Small intestine (tissue), 7 donors: ENCODE results near the gene CDC42. TPM values are rescaled to one million over a fixed set of nuclear protein-coding genes. Genes with fewer than 3 reads are reported as not detected.

Experiments
- DNase-seq, 2 donors: peaks; one replicate each; pipeline versions ENCODE4 v3.0.0 to v3.0.0-alpha.2; 2013
- FAIRE-seq: peaks from 2 replicates; lab custom pipeline; 2012; peaks lifted over from hg19 to GRCh38; lab: Jason Lieb, UNC
- H3K27ac ChIP-seq, 3 donors: one replicate each; pipeline ENCODE4 v1.5.1; 2013; ENCODE audit warnings: low read length in 2 of 3, mild to moderate bottlenecking in 2 of 3, control low read depth in 1 of 3, inconsistent platforms in 1 of 3, low read depth in 1 of 3, moderate library complexity in 1 of 3
- H3K27me3 ChIP-seq, 3 donors: one replicate each; pipeline ENCODE4 v1.6.1; 2013; ENCODE audit warnings: low read length in 3 of 3, inconsistent platforms in 1 of 3; ENCODE audit not compliant: control insufficient read depth in 3 of 3, insufficient read depth in 3 of 3
- H3K36me3 ChIP-seq, 3 donors: one replicate each; pipeline ENCODE4 v1.6.1; 2013; ENCODE audit warnings: low read length in 3 of 3, inconsistent platforms in 1 of 3, low read depth in 1 of 3, mild to moderate bottlenecking in 1 of 3, moderate library complexity in 1 of 3; ENCODE audit not compliant: control insufficient read depth in 3 of 3, insufficient read depth in 2 of 3
- H3K4me1 ChIP-seq, 3 donors: one replicate each; pipeline ENCODE4 v1.6.1; 2013; ENCODE audit warnings: low read length in 2 of 3, inconsistent platforms in 1 of 3, low read depth in 1 of 3, mild to moderate bottlenecking in 1 of 3, moderate library complexity in 1 of 3; ENCODE audit not compliant: control insufficient read depth in 3 of 3, insufficient read depth in 2 of 3
- H3K4me3 ChIP-seq, 3 donors: one replicate each; pipeline ENCODE4 v1.5.1; 2013; ENCODE audit warnings: low read length in 3 of 3, control low read depth in 1 of 3, inconsistent platforms in 1 of 3, low read depth in 1 of 3, mild to moderate bottlenecking in 1 of 3, moderate library complexity in 1 of 3
- H3K9me3 ChIP-seq, 2 donors: one replicate each; pipeline ENCODE4 v1.6.1; 2013; ENCODE audit warnings: low read depth in 1 of 2, low read length in 1 of 2; ENCODE audit not compliant: control insufficient read depth in 2 of 2, insufficient read depth in 1 of 2
- WGBS, 3 donors: extraction: QIAGEN DNeasy Blood & Tissue Kit; methylation state at CpG; one replicate each; pipeline ENCODE4 v1.1.7; 2013; 5-methylcytosine and 5-hydroxymethylcytosine counted together
- polyA plus RNA-seq, 4 donors: library from polyadenylated mRNA; stranded (reverse) in 3 of 4; unstranded in 1 of 4; fragments of 200-250 nt in 3 of 4; fragments of 120-200 nt in 1 of 4; gene quantifications; one replicate each; pipeline versions ENCODE4 v1.2.1 to v1.2.3, GENCODE V29; 2013
- donor health status: healthy with polysubstance abuse.
- donor health status: control.
- donor health status: control.
- donor health status: Bipolar disorder and iron deficiency.
- donor health status: healthy.

CDC42 gene
- polyA plus RNA-seq, 4 donors = 175 to 255 (median 235) TPM

GRCh38 chr1:22118291-22118992 lies 65.9 kb downstream of the CDC42 start:
- peak overlapping the region in 1 of 3 donors; percentile 51 for H3K27ac ChIP-seq
- FAIRE-seq (no peak), DNase-seq (no peak)
- H3K36me3 ChIP-seq = peaks cover 3 to 42% (median 6%) of the 10 kb centered on the region in 3 donors
- no peak overlapping the region for H3K4me3 ChIP-seq
- WGBS, 3 donors = 70 to 79% (median 70%) methylated on average over 8 of the region's 8 CpGs
- no peaks in the 10 kb centered on the region for H3K27me3 ChIP-seq
- H3K9me3 ChIP-seq = no peaks in the 10 kb centered on the region
- H3K4me1 ChIP-seq = peaks cover 0 to 22% (median 9%) of the 10 kb centered on the region in 3 donors

DNA sequence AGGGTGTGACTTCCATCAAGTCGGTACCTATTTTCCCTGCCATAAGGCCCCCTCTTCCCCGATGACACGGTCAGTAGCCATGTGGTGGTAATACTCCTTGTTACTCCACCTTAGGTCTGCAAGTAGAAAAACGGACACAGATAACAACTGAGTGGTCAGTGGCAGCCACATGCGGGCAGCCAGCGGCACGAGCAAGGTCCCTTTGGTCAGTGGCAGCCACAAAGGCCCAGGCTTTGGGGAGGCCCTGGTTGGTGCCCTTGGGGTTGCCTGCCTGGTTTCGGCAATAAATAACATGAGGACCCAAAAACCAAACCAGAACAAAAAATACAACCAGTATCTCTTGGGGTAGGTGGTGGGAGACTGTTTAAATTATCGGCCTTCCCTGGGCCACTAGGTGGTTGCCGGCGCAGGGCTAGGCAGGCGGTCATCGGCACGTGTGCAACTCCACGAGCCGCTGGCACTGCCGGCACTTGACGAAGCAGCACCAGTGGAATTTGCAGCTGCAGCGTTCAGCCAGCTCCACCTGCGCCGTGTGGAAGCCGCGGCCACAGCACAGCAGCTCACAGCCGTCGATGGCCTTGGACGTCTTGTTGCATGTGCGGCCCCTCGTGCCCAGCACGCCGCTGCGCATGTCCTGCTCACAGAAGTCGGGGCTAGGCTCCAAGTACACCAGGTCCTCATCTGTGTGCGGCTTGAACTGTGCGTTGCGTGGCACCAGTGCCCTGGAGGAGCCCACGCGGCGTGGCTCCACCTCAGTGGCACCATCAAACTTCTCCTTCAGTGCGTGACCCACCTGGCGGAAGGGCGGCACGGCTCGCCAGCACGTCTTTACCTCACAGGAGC lies 67.3 kb downstream of the CDC42 start:
- WGBS, 3 donors = 94 to 95% (median 95%) methylated on average over 44 of the region's 44 CpGs
- H3K4me3 ChIP-seq = no peak overlapping the region
- H3K4me1 ChIP-seq = peaks cover 0 to 10% (median 3%) of the 10 kb centered on the region in 3 donors
- no peak overlapping the region for H3K27ac ChIP-seq
- peaks cover 0 to 28% (median 5%) of the 10 kb centered on the region in 3 donors for H3K36me3 ChIP-seq
- DNase-seq = no peak
- FAIRE-seq = no peak
- no peaks in the 10 kb centered on the region for H3K27me3 ChIP-seq
- H3K9me3 ChIP-seq = no peaks in the 10 kb centered on the region

GRCh38 chr1:22120469-22120790 lies 67.9 kb downstream of the CDC42 start:
- no peak for DNase-seq
- no peaks in the 10 kb centered on the region for H3K27me3 ChIP-seq
- H3K4me1 ChIP-seq = peaks cover 0 to 4% (median 0%) of the 10 kb centered on the region in 3 donors
- no peak for FAIRE-seq
- H3K27ac ChIP-seq = no peak overlapping the region
- H3K9me3 ChIP-seq = no peaks in the 10 kb centered on the region
- WGBS, 3 donors = 81 to 89% (median 84%) methylated on average over 11 of the region's 11 CpGs
- no peak overlapping the region for H3K4me3 ChIP-seq
- peaks cover 0 to 29% (median 4%) of the 10 kb centered on the region in 3 donors for H3K36me3 ChIP-seq

DNA sequence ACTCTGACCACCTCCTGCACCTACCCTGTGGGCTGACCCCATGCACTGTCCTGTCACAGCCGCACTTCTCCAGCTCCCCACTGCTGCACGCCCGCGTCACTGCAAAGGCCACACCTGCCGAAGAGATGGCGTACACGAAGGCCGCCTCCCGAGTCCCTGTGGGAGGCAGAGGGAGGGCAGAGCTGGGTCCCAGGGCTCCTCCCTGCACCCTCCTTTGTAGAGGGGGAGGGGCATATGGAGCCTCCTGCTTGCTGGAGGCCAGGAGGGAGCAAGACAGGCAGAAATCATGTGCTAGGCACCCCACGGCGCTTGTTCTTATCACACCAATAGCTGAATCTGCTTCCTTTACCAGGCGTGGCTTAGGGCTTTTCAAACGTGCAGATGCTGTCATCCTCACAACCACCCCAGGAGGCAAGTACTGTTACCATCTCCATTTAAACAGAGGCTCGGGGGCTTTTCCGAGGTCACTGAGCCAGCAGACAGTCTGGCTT lies 69.0 kb downstream of the CDC42 start:
- no peaks in the 10 kb centered on the region for H3K27me3 ChIP-seq
- peak in 1 of 2 donors; percentile 38 for DNase-seq
- FAIRE-seq = no peak
- WGBS, 3 donors = 62 to 75% (median 71%) methylated on average over 15 of the region's 15 CpGs
- no peak overlapping the region for H3K4me3 ChIP-seq
- peaks cover 0 to 28% (median 4%) of the 10 kb centered on the region in 3 donors for H3K36me3 ChIP-seq
- no peak overlapping the region for H3K27ac ChIP-seq
- no peaks in the 10 kb centered on the region for H3K9me3 ChIP-seq
- no peaks in the 10 kb centered on the region for H3K4me1 ChIP-seq

GRCh38 chr1:22122273-22123070 lies 70.0 kb downstream of the CDC42 start:
- Histone ChIP-seq H3K4me1 (no peaks in the 10 kb centered on the region), H3K4me3 (no peak overlapping the region), H3K9me3 (no peaks in the 10 kb centered on the region), H3K36me3 (peaks cover 0 to 26% (median 4%) of the 10 kb centered on the region in 3 donors), H3K27me3 (no peaks in the 10 kb centered on the region), H3K27ac (no peak overlapping the region)
- 86 to 91% (median 88%) methylated on average over 21 of the region's 21 CpGs for WGBS, 3 donors
- FAIRE-seq (no peak), DNase-seq (no peak)

DNA sequence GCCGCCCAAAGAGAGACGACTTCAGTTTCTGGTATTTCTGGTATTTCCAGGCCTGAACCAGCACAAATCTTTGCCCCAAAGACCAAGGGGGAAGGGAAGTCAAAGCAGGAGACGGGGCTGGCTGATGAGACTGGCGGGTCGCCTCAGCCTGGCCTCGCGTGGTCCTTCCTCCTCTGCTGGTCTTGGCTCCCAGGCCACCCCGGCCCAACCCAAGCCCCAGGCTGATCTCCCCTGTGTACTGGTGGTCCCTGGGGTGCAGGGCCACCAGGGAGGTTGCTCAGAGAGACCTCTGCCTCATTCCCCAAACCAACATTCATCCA lies 70.5 kb downstream of the CDC42 start:
- H3K27ac ChIP-seq = no peak overlapping the region
- no peaks in the 10 kb centered on the region for H3K9me3 ChIP-seq
- DNase-seq = no peak
- H3K27me3 ChIP-seq = no peaks in the 10 kb centered on the region
- H3K4me1 ChIP-seq = no peaks in the 10 kb centered on the region
- no peak overlapping the region for H3K4me3 ChIP-seq
- peaks cover 0 to 23% (median 4%) of the 10 kb centered on the region in 3 donors for H3K36me3 ChIP-seq
- FAIRE-seq = no peak
- 85 to 94% (median 93%) methylated on average over 8 of the region's 8 CpGs for WGBS, 3 donors

- WGBS, 3 donors = 74 to 87% (median 86%) methylated on average over 9 of the region's 9 CpGs
- Histone ChIP-seq H3K36me3 (peaks cover 0 to 17% (median 2%) of the 10 kb centered on the region in 3 donors), H3K4me1 (no peaks in the 10 kb centered on the region)
Observed at GRCh38 chr1:22123901-22124404, 71.4 kb downstream of the CDC42 start.

More at GRCh38 chr1:22123901-22124404, 71.4 kb downstream of the CDC42 start:
- H3K9me3 ChIP-seq = no peaks in the 10 kb centered on the region
- no peak overlapping the region for H3K27ac ChIP-seq
- H3K4me3 ChIP-seq = no peak overlapping the region
- no peaks in the 10 kb centered on the region for H3K27me3 ChIP-seq
- FAIRE-seq (no peak), DNase-seq (no peak)
